PFSK-1 (cell line): ENCODE results near the gene IGSF8.

Experiments
- FOXP2 ChIP-seq: optimal IDR thresholded peaks from 2 replicates; pipeline ENCODE3; 2011; ENCODE audit warnings: borderline replicate concordance, control low read depth, inconsistent platforms; ENCODE audit not compliant: insufficient read depth; ENCODE audit errors: extremely low read length, extremely low read depth
- POLR2AphosphoS5 ChIP-seq: IDR thresholded peaks from 2 replicates; pipeline ENCODE4 v1.6.1; 2012; ENCODE audit warnings: low read depth, mild to moderate bottlenecking, control low read depth, low read length, moderate library complexity
- REST ChIP-seq, 2 experiments: IDR thresholded peaks; 2 replicates each; pipeline versions ENCODE4 v1.6.1 to v1.8.0; 2011 to 2012; ENCODE audit warnings: low read depth in 2 of 2, low read length in 2 of 2, control low read depth in 1 of 2, inconsistent platforms in 1 of 2, mild to moderate bottlenecking in 1 of 2, moderate library complexity in 1 of 2; ENCODE audit not compliant: insufficient read depth in 1 of 2
- SIN3A ChIP-seq: IDR thresholded peaks from 2 replicates; pipeline ENCODE4 v1.6.1; 2012; ENCODE audit warnings: mild to moderate bottlenecking, low read length, moderate library complexity, borderline replicate concordance; ENCODE audit not compliant: insufficient read depth
- TAF1 ChIP-seq: IDR thresholded peaks from 2 replicates; pipeline ENCODE4 v1.6.1; 2012; ENCODE audit warnings: low read length, control low read depth, borderline replicate concordance; ENCODE audit not compliant: insufficient read depth

IGSF8 gene

GRCh38 chr1:160074865-160075264 is 23.6 kb downstream of the IGSF8 start:
- TF ChIP-seq SIN3A = no peak
- TF ChIP-seq FOXP2 = no peak
- TF ChIP-seq TAF1 = no peak
- TF ChIP-seq POLR2AphosphoS5 = no peak
- TF ChIP-seq REST (IDR thresholded peaks at IDR 0.05; ENCODE audit: insufficient read depth in 1 of 2, low read depth in 2 of 2, low read length in 2 of 2) = no peak

DNA sequence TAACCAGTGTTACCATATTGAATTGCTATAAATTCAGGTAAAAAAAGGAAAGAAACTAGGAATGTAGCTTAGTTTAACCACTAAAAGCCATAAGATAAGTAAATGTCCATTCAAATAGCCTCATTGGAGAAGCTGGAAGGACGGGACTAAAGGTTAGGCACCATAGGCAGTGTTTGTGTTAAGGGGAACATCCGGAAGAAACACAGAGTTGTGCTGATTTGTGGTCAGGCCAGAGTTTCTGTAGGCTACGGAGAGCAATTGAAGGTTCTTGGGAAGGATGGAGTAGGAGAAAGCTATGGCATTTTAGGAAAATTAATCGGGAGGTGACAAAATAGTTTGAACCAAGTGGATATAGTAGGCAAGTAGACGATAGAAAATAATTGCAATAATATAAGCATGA is 27.1 kb downstream of the IGSF8 start:
- no peak for TF ChIP-seq TAF1
- no peak for TF ChIP-seq FOXP2

DNA sequence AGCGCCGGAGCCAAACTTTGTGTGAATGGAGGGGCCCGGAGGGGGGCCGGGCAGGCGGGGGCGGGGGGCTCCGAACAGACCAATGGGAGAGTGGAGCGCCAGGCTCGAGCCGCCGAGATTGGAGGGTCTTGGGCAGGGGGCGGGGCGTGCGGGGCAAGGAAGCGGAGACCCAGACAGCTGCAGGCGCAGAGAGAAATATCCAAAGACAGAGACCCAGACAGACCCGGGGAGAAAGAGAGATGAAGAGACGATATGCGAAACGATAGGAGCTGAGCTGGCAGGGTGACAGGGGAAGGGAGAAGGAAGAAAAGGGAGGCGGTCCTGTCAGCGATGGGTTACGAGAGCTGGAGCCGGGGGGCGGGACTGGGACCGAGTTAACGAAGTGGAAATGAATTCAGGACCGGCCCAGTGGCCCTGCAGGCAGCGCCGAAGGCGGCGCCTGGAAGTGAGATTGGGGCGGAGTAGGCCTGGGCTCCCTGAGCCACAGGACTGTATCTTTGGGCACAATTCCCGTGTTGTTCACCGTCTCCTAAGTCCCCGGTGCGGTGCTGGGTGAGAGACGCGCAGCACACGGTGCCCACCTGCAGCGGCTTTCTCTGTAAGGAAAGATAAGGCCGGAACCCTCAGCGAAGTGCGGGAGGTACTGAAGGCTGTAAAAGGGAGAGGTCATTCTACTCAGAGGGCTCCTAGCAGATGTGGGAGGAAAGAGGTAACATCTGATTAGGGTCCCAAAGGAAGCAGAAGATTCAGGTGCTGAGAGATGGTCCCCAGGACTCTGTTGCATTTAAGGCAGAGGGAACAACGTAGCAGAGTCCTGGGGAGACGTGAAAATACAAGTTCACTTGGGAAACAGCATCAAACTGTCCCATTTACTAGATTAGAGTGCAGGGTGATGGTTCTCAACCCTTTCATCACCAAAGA is 27.9 kb downstream of the IGSF8 start:
- TF ChIP-seq TAF1 (no peak), SIN3A (no peak), REST (IDR thresholded peaks at IDR 0.05; ENCODE audit: insufficient read depth in 1 of 2, low read depth in 2 of 2, low read length in 2 of 2) (no peak)

DNA sequence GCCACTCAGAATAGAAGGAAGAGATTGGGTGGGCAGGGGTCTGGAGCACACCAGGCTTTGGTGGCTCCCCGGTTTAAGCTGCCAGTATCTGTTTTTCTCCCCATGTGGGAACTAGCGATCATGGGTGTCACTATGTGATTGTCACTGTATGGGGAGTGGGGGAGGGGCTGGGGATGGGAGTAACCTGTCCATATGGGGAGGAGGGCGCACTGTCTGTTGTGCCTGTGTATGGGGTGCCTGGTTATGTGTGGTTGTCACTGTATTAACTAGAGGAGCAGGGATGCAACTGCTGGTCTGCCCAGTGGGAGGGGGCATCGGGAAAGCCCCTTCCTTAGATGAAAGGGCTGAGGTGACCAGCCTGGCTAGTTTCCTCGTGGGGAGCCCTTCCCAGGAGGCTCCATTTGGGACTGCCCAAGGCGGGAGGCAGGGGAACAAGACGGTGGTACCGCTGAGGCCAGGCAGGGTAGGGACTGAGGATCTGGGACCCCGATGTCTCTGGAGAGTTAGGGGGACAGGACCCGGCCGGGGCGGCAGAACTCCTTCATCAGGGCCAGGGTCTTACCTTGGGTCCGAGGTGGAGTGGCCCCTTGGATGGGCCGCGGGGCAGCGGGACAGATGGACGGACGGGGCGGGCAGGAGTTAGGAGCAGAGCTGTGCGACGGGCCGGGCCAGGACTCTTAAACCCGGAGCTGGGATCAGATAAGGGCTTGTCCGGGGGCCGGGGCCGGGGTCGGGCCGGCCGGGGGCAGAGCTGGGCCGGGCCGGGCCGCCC is 28.8 kb downstream of the IGSF8 start, which contains the start of gene KCNJ10:
KCNJ10 (minus strand) TSS at position 701 of the 772 bp plus-strand sequence. CDS start 27,628 bp downstream, outside the sequence.
- TF ChIP-seq SIN3A (no peak), FOXP2 (no peak), REST (IDR thresholded peaks at IDR 0.05; ENCODE audit: insufficient read depth in 1 of 2, low read depth in 2 of 2, low read length in 2 of 2) (no peak), TAF1 (no peak), POLR2AphosphoS5 (no peak)

DNA sequence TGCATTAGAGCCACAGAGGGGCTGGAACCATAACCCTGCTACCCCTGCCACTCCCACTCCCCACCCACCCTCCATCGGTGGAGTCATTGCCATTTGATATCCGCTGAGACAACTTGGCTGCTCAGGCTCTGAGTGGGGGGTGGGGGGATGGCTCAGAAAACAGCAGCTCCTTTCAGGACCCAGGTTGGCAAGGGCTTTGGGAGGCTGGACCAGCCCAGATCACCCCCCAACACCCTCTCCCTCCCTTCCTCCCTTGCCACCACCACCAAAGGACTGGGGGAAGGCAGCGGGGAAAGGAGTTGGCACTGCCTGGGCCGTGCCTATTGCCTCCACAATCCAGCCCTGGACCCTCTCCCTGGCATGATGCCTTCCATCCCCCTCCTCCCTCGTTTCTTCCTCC is 30.2 kb downstream of the IGSF8 start:
- TF ChIP-seq FOXP2 (no peak), SIN3A (no peak), REST (IDR thresholded peaks at IDR 0.05; ENCODE audit: insufficient read depth in 1 of 2, low read depth in 2 of 2, low read length in 2 of 2) (no peak), POLR2AphosphoS5 (no peak), TAF1 (no peak)
